Measurements from ENCODE around the gene BRWD1. TPM values are rescaled to one million over a fixed set of nuclear protein-coding genes. Genes with fewer than 3 reads are reported as not detected.
A peak's percentile ranks its signal among the peaks of the same experiment; 100 is the strongest.

Gene BRWD1
- total RNA-seq, 1 experiment from 2014 or later: 37.1 TPM

- peaks cover 37% of the 10 kb centered on the region for H3K36me3 Mint-ChIP-seq (ENCODE audit: insufficient read depth, unreplicated experiment)
- no peak overlapping the region for H3K4me3 Mint-ChIP-seq (ENCODE audit: unreplicated experiment)
- no peaks in the 10 kb centered on the region for H3K4me1 ChIP-seq
- no peak overlapping the region for H3K27ac Mint-ChIP-seq (ENCODE audit: unreplicated experiment)
- H3K27me3 Mint-ChIP-seq (ENCODE audit: insufficient read depth, unreplicated experiment): no peaks in the 10 kb centered on the region
- H3K9me3 ChIP-seq: no peaks in the 10 kb centered on the region
- no peaks in the 10 kb centered on the region for H3K27me3 ChIP-seq (replicated peaks; ENCODE audit: control insufficient read depth, insufficient read depth, low read length)
- no TSS peak for BruUV-seq (replicated peaks)
- H3K36me3 ChIP-seq (ENCODE audit: control insufficient read depth, insufficient read depth, low read length): no peaks in the 10 kb centered on the region; the same call in 1 of the 2 replicates
- TF ChIP-seq, protein P1, sequence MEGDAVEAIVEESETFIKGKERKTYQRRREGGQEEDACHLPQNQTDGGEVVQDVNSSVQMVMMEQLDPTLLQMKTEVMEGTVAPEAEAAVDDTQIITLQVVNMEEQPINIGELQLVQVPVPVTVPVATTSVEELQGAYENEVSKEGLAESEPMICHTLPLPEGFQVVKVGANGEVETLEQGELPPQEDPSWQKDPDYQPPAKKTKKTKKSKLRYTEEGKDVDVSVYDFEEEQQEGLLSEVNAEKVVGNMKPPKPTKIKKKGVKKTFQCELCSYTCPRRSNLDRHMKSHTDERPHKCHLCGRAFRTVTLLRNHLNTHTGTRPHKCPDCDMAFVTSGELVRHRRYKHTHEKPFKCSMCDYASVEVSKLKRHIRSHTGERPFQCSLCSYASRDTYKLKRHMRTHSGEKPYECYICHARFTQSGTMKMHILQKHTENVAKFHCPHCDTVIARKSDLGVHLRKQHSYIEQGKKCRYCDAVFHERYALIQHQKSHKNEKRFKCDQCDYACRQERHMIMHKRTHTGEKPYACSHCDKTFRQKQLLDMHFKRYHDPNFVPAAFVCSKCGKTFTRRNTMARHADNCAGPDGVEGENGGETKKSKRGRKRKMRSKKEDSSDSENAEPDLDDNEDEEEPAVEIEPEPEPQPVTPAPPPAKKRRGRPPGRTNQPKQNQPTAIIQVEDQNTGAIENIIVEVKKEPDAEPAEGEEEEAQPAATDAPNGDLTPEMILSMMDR (IDR thresholded peaks at IDR 0.05; ENCODE audit: insufficient read depth in 1 of 2, low read depth in 1 of 2, low read length in 1 of 2, severe bottlenecking in 1 of 2, unreplicated experiment in 1 of 2): no peak
- no peak for DNase-seq
- H3K4me3 ChIP-seq (ENCODE audit: low read depth, low read length): no peak overlapping the region
- H3K9me3 Mint-ChIP-seq (ENCODE audit: unreplicated experiment): no peaks in the 10 kb centered on the region
- H3K4me1 Mint-ChIP-seq (ENCODE audit: low read depth, unreplicated experiment): peaks cover 7% of the 10 kb centered on the region
- ChIA-PET POLR2A (no interaction called here), CTCF (no interaction called here)
- intact Hi-C loops (cut with micrococcal nuclease; ENCODE audit: unreplicated experiment): no loop called here
Observed at GRCh38 chr21:39281853-39282252, 31.6 kb downstream of the BRWD1 start.

DNA sequence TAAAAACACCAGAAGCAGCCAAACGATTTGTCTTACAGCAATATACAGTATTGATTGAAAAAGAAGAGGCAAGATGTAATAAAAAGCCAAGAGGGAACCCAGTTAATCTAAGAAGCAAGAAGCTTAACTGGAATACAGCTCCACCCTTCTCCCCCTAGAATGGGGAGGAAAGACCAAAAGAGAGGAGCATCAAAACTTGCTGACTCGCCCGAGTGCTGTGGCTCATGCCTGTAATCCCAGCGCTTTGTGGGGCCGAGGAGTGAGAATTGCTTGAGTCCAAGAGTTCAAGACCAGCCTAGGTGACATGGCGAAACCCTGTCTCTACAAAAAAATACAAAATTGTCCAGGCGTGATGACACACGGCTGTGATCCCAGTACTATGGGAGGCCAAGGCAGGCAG lies 32.2 kb downstream of the BRWD1 start:
- TF ChIP-seq, protein P1 (IDR thresholded peaks at IDR 0.05; ENCODE audit: insufficient read depth in 1 of 2, low read depth in 1 of 2, low read length in 1 of 2, severe bottlenecking in 1 of 2, unreplicated experiment in 1 of 2): no peak
- peaks cover 35% of the 10 kb centered on the region for H3K36me3 Mint-ChIP-seq (ENCODE audit: insufficient read depth, unreplicated experiment)
- H3K27ac Mint-ChIP-seq (ENCODE audit: unreplicated experiment): peak overlapping the region; percentile 6
- H3K4me3 Mint-ChIP-seq (ENCODE audit: unreplicated experiment): no peak overlapping the region
- no peaks in the 10 kb centered on the region for H3K27me3 ChIP-seq (replicated peaks; ENCODE audit: control insufficient read depth, insufficient read depth, low read length)
- intact Hi-C loops (cut with micrococcal nuclease; ENCODE audit: unreplicated experiment): no loop called here
- DNase-seq: no peak
- POLR2A ChIA-PET: no interaction called here
- CTCF ChIA-PET: no interaction called here
- no TSS peak for BruUV-seq (replicated peaks)
- H3K9me3 ChIP-seq: no peaks in the 10 kb centered on the region
- peaks cover 7% of the 10 kb centered on the region for H3K4me1 Mint-ChIP-seq (ENCODE audit: low read depth, unreplicated experiment)
- H3K4me1 ChIP-seq: no peaks in the 10 kb centered on the region
- no peaks in the 10 kb centered on the region; the same call in 1 of the 2 replicates for H3K36me3 ChIP-seq (ENCODE audit: control insufficient read depth, insufficient read depth, low read length)
- no peaks in the 10 kb centered on the region for H3K9me3 Mint-ChIP-seq (ENCODE audit: unreplicated experiment)
- no peaks in the 10 kb centered on the region for H3K27me3 Mint-ChIP-seq (ENCODE audit: insufficient read depth, unreplicated experiment)
- H3K4me3 ChIP-seq (ENCODE audit: low read depth, low read length): no peak overlapping the region

- H3K4me3 ChIP-seq (ENCODE audit: low read depth, low read length): no peak overlapping the region
- H3K36me3 ChIP-seq (ENCODE audit: control insufficient read depth, insufficient read depth, low read length): no peaks in the 10 kb centered on the region; the same call in 1 of the 2 replicates
- no peaks in the 10 kb centered on the region for H3K27me3 ChIP-seq (replicated peaks; ENCODE audit: control insufficient read depth, insufficient read depth, low read length)
- Mint-ChIP-seq H3K27me3 (ENCODE audit: insufficient read depth, unreplicated experiment) (no peaks in the 10 kb centered on the region), H3K9me3 (ENCODE audit: unreplicated experiment) (no peaks in the 10 kb centered on the region), H3K4me1 (ENCODE audit: low read depth, unreplicated experiment) (no peaks in the 10 kb centered on the region), H3K27ac (ENCODE audit: unreplicated experiment) (no peak overlapping the region), H3K4me3 (ENCODE audit: unreplicated experiment) (no peak overlapping the region), H3K36me3 (ENCODE audit: insufficient read depth, unreplicated experiment) (peaks cover 81% of the 10 kb centered on the region)
- TF ChIP-seq, protein P1 (IDR thresholded peaks at IDR 0.05; ENCODE audit: insufficient read depth in 1 of 2, low read depth in 1 of 2, low read length in 1 of 2, severe bottlenecking in 1 of 2, unreplicated experiment in 1 of 2): no peak
- intact Hi-C loops (cut with micrococcal nuclease; ENCODE audit: unreplicated experiment): no loop called here
- H3K9me3 ChIP-seq: no peaks in the 10 kb centered on the region
- ChIA-PET POLR2A (no interaction called here), CTCF (no interaction called here)
- no TSS peak for BruUV-seq (replicated peaks)
- no peaks in the 10 kb centered on the region for H3K4me1 ChIP-seq
- no peak for DNase-seq
Observed at GRCh38 chr21:39269620-39270019, 43.8 kb downstream of the BRWD1 start.

Data from Caco-2 (cell line).